HepG2 (cell line): ENCODE measurements around the gene KDM5A. TPM values are rescaled to one million over a fixed set of nuclear protein-coding genes. Genes with fewer than 3 reads are reported as not detected.
A peak's percentile ranks its signal among the peaks of the same experiment; 100 is the strongest.

Experiments used
- ARNT2 ChIP-seq: sonication (generic); formaldehyde crosslinking; IDR thresholded peaks from 2 replicates; pipeline ENCODE4 v1.8.0; 2022; ENCODE audit warnings: mild to moderate bottlenecking, low read depth, missing genetic modification reagents, moderate library complexity
- CHCHD3 ChIP-seq: sonication (generic); formaldehyde crosslinking; IDR thresholded peaks from 2 replicates; pipeline ENCODE4 v1.8.0; 2022; ENCODE audit warnings: mild to moderate bottlenecking, missing genetic modification reagents, moderate library complexity
- CREB1 ChIP-seq, 2 experiments: fragments of 450-650 bp in 1 of 2; IDR thresholded peaks; 2 replicates each; pipeline ENCODE4 v1.6.1; 2016 to 2017; ENCODE audit warnings: control low read depth in 1 of 2, mild to moderate bottlenecking in 1 of 2, missing compliant biosample characterization in 1 of 2, missing genetic modification characterization in 1 of 2
- JDP2 ChIP-seq: sonication (generic); formaldehyde crosslinking; IDR thresholded peaks from 2 replicates; pipeline ENCODE4 v1.8.1; 2022; ENCODE audit warnings: missing genetic modification reagents, borderline replicate concordance
- KLF15 ChIP-seq: sonication (generic); formaldehyde crosslinking; IDR thresholded peaks from 2 replicates; pipeline ENCODE4 v1.8.1; 2023; ENCODE audit warnings: borderline replicate concordance, mild to moderate bottlenecking, inconsistent platforms, missing genetic modification reagents, mixed read lengths
- MBD4 ChIP-seq: IDR thresholded peaks from 2 replicates; pipeline ENCODE4 v1.6.1; 2012; ENCODE audit warnings: low read length, inconsistent platforms, borderline replicate concordance
- MED1 ChIP-seq: sonication (generic); formaldehyde crosslinking; IDR thresholded peaks from 2 replicates; pipeline ENCODE4 v1.4.0; 2020; ENCODE audit warnings: missing genetic modification reagents
- MTA3 ChIP-seq: sonication (generic); formaldehyde crosslinking; IDR thresholded peaks from 2 replicates; pipeline ENCODE4 v1.4.0; 2020; ENCODE audit warnings: missing genetic modification reagents
- PAF1 ChIP-seq: IDR thresholded peaks from 2 replicates; pipeline ENCODE4 v1.6.1; 2016; ENCODE audit warnings: missing genetic modification reagents, missing compliant biosample characterization
- SALL2 ChIP-seq: sonication (generic); formaldehyde crosslinking; IDR thresholded peaks from 2 replicates; pipeline ENCODE4 v1.8.1; 2023; ENCODE audit warnings: mild to moderate bottlenecking, missing genetic modification reagents, inconsistent platforms
- SMAD3 ChIP-seq: sonication (generic); formaldehyde crosslinking; IDR thresholded peaks from 2 replicates; pipeline ENCODE4 v1.4.0; 2020; ENCODE audit warnings: missing genetic modification reagents
- SMARCE1 ChIP-seq: fragments of 450-650 bp; IDR thresholded peaks from 2 replicates; pipeline ENCODE4 v1.6.1; 2017; ENCODE audit warnings: borderline replicate concordance
- SRSF1 ChIP-seq: fragments of 200-400 bp; formaldehyde crosslinking; optimal IDR thresholded peaks from 2 replicates; pipeline ENCODE3; 2017; ENCODE audit warnings: mild to moderate bottlenecking, low read depth, low read length, moderate library complexity
- TOE1 ChIP-seq: sonication (generic); formaldehyde crosslinking; IDR thresholded peaks from 2 replicates; pipeline ENCODE4 v1.4.0; 2020; ENCODE audit warnings: mild to moderate bottlenecking, missing genetic modification reagents
- ZBED4 ChIP-seq: sonication (generic); formaldehyde crosslinking; IDR thresholded peaks from 2 replicates; pipeline ENCODE4 v1.4.0; 2020; ENCODE audit warnings: missing genetic modification reagents, borderline replicate concordance
- ZNF230 ChIP-seq: sonication (generic); formaldehyde crosslinking; IDR thresholded peaks from 2 replicates; pipeline ENCODE4 v1.4.0; 2020; ENCODE audit warnings: mild to moderate bottlenecking, missing genetic modification reagents
- ZNF282 ChIP-seq: fragments of 450-650 bp; IDR thresholded peaks from 2 replicates; pipeline ENCODE4 v1.6.1; 2018; ENCODE audit not compliant: partially characterized antibody
- ZNF503 ChIP-seq: sonication (generic); formaldehyde crosslinking; IDR thresholded peaks from 2 replicates; pipeline ENCODE4 v1.4.0; 2020; ENCODE audit warnings: missing genetic modification reagents
- ZNF704 ChIP-seq: sonication (generic); formaldehyde crosslinking; IDR thresholded peaks from 2 replicates; pipeline ENCODE4 v1.8.1; 2023; ENCODE audit warnings: mild to moderate bottlenecking, inconsistent platforms, moderate library complexity, missing genetic modification reagents, borderline replicate concordance
- polyA plus RNA-seq, 8 experiments: library from polyadenylated mRNA; depleted of rRNA in 3 of 8; stranded (reverse) in 7 of 8; unstranded in 1 of 8; fragments of >200 nt; fragmentation: Illumina TruSeq in 4 of 8; extraction: Trizol in 4 of 8; gene quantifications; 2 replicates each; pipeline versions ENCODE4 v1.2.1 to v1.2.3, GENCODE V29; 2011 to 2016; ENCODE audit warnings: low read depth in 4 of 8, missing spikeins in 1 of 8, mixed read lengths in 1 of 8; ENCODE audit not compliant: insufficient read depth in 1 of 8
- total RNA-seq, 5 experiments: library from RNA; depleted of rRNA; stranded (reverse); fragments of >200 nt; fragmentation: Illumina TruSeq; extraction: Trizol; gene quantifications; 2 replicates each; pipeline ENCODE4 v1.2.3, GENCODE V29; 2016; ENCODE audit warnings: low read depth in 1 of 5
- TF ChIP-seq, protein P1 (sequence below): sonication (generic); formaldehyde crosslinking; IDR thresholded peaks from 2 replicates; pipeline ENCODE4 v1.4.0; 2020; ENCODE audit warnings: missing genetic modification reagents
- TF ChIP-seq, protein P2 (sequence below): sonication (generic); formaldehyde crosslinking; IDR thresholded peaks from 2 replicates; pipeline ENCODE4 v1.5.1; 2020; ENCODE audit warnings: mild to moderate bottlenecking, missing genetic modification reagents, moderate library complexity

The KDM5A gene
- total and polyA plus RNA-seq, 2 of the 13 experiments (the other 11 are each of a cell fraction or from before 2014, with no cell fraction given), result 12.0 to 29.2 TPM

DNA sequence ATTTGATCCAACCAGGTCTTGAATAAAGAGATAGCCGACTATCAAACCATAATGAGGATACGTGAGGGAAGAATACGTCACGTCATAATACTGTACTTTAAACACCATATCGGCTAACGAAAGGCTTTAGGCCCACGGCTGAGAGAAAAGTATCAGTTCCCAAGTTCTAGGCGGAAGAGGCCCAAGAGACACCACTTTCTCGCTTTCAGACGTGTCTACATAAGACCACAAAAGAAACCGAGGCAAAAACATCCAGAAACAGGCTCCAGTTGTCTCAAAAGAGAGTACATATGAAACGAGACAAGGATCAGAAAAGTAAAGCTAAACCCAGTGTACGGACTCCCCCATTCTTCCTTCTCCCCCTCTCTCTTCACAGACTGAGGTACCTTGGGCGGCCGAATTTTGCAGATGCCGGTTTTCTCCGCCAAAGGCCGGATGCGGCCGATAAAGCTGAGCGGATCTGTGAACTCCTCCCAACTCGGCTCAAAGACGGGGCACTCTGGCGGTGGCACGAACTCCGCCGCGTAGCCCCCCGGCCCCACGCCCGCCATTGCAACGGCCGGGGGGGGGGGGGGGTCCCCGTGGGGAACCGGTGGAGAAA is 479 bp downstream of the KDM5A start (continued):
- TF ChIP-seq CHCHD3 (CRISPR knock-in tag) (no peak), SRSF1 (peak; percentile 93), SALL2 (0 out of 2 replicates have a peak, but pooled peaks have one; percentile 6), ZNF503 (CRISPR knock-in tag) (no peak), KLF15 (CRISPR knock-in tag) (no peak), SMAD3 (CRISPR knock-in tag) (no peak), SMARCE1 (no peak), PAF1 (CRISPR knock-in tag) (no peak), ZNF230 (CRISPR knock-in tag) (no peak), MED1 (CRISPR knock-in tag) (peak; percentile 3; the same call in 1 of the 2 replicates), ZNF704 (no peak), MTA3 (CRISPR knock-in tag) (no peak), CREB1 (IDR thresholded peaks at IDR 0.05) (peak; percentile 80), CREB1 (CRISPR knock-in tag; IDR thresholded peaks at IDR 0.05) (no peak), ARNT2 (CRISPR knock-in tag) (no peak), JDP2 (CRISPR knock-in tag) (no peak), ZNF282 (no peak), TOE1 (CRISPR knock-in tag) (no peak), ZBED4 (CRISPR knock-in tag) (no peak), MBD4 (no peak)
- TF ChIP-seq, protein P1, sequence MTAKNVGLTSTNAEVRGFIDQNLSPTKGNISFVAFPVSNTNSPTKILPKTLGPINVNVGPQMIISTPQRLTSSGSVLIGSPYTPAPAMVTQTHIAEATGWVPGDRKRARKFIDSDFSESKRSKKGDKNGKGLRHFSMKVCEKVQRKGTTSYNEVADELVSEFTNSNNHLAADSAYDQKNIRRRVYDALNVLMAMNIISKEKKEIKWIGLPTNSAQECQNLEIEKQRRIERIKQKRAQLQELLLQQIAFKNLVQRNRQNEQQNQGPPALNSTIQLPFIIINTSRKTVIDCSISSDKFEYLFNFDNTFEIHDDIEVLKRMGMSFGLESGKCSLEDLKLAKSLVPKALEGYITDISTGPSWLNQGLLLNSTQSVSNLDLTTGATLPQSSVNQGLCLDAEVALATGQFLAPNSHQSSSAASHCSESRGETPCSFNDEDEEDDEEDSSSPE, result 0 out of 2 replicates have a peak, but pooled peaks have one; percentile 14
- TF ChIP-seq, protein P2, sequence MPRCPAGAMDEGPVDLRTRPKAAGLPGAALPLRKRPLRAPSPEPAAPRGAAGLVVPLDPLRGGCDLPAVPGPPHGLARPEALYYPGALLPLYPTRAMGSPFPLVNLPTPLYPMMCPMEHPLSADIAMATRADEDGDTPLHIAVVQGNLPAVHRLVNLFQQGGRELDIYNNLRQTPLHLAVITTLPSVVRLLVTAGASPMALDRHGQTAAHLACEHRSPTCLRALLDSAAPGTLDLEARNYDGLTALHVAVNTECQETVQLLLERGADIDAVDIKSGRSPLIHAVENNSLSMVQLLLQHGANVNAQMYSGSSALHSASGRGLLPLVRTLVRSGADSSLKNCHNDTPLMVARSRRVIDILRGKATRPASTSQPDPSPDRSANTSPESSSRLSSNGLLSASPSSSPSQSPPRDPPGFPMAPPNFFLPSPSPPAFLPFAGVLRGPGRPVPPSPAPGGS (CRISPR knock-in tag), result 0 out of 2 replicates have a peak, but pooled peaks have one; percentile 11
